Stimulated activated CD4-positive, alpha-beta T cell treated with anti-CD3 and anti-CD28 coated beads, Interleukin-12 subunit alpha, Interleukin-12 subunit beta, amount 100 ng/mL, for 24 hours (primary cell): ENCODE data around the gene RPL38.

Experiments used
- DNase-seq, 2 experiments: peaks; one replicate each; pipeline ENCODE4 v3.0.0-alpha.2; 2020; ENCODE audit warnings: low read depth in 2 of 2

Gene RPL38

DNA sequence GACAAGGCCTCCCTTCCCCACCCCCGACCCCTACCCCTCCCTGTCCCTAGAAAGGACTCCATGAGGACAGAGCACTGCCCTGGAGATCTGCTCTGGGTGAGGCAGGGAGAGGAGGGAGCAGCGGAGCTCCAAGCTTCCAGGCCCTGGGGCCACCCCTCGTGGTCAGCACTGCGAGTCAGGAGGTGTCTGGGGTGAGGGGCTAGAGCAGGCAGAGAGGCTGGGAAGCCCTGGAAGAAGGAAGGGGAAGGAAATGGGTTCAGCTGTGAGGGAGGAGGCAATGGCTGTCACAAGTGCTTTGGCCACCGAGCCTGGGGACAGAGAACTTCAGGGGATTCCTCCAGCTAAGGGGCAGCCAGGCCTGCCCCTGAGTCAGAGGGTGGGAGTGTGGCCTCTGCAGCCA, 42.4 kb downstream of the RPL38 start:
- no peak for DNase-seq

DNA sequence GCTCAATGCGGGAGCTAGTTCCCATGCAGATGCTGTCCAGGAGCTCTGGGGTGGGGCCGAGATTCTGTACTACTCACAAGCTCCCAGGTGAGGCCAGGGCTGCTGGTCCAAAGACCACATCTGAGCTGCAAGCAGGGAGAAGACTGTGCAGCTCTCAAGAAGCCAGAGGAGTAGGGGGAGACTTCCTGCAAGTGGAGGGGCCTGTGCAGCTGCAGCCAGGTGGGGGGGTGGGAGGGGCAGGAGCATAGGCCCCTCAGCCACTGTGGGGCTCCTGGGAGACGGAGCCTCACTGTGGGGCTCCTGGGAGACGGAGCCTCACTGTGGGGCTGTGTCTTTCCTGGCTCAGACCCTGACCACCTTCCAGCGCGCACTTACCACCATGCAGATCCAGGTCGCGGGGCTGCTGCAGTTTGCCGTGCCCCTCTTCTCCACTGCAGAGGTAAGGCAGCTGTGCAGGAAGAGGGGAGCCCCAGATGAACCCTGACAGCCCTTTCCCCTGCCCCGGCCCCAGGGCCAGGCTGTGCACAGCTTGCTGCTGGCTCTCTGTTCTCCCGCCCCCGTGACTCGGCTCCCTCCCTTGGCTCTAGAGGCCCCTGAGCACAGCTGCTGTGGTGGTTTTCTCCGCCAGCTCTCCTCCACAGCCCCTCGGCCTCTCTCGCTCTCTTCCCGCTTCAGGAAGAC, 46.3 kb downstream of the RPL38 start:
- DNase-seq: no peak

DNA sequence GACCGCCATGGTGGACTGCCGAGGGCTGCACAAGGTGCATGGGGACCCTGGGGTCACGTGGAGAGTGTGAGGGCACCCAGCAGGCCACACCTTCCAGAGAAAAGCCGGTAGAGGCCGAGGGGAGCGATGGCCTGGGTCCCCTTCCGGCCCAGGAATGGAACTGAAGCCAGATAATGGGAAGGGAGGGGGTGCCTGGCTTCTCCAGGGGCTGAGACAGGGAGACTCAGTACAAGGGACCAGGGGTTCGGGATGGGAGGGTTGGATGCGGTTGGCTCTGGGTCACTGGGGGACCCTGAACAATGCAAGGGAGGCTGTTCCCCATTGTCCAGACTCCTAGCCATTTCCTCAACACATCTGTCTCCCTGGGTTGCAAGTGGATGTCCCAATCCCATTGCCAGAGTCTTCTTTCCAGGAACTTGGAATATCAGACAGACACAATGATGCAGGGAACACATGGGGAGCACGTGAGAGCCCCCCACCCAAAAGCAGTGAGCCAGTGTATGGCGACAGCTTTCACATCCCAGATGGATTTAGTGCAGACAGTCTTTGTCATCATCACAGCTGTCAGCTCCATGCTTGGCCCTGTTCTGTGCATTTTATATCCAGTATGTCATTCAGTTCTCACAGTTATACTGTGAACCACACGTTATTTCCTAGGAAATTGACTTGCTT, 47.0 kb downstream of the RPL38 start:
- DNase-seq: no peak

DNA sequence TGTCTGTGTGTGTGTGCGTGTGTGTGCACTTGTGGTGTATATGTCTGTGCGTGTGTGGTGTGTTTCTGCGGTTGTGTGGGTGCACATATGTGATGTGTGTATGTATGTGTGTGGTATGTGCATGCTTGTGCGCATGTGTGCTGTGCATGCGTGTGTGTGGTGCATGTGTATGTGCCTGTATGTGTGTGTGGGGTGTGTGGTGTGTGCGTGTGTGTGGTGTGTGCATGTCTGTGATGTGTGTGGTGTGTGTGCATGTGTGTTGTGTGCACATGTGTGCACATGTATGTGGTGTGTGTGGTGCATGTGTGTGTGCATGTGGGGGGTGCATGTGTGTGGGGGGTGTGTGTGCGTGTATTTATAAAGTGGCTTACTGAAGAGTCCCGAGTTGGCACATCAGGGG, 47.6 kb downstream of the RPL38 start:
- DNase-seq: no peak

DNA sequence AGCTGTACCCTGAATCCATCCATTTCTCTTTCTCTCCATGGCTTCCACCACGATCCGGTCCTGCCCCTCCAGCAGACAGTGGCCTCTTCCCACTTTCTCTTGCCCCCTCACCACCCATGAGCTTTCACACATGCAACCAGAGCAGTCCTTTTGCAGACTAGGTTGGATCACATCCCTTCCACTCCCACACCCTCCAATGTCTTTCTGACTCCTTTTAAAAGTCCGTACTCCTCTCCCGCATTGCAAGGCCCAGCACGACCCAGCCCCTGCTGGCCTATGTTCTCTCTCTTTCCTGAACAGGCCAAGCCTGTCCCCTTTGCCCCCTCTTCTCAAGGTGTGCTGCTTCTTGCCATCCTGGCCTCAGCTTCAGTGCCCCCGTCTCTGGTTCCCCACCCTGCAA, 48.1 kb downstream of the RPL38 start:
- DNase-seq: no peak

DNA sequence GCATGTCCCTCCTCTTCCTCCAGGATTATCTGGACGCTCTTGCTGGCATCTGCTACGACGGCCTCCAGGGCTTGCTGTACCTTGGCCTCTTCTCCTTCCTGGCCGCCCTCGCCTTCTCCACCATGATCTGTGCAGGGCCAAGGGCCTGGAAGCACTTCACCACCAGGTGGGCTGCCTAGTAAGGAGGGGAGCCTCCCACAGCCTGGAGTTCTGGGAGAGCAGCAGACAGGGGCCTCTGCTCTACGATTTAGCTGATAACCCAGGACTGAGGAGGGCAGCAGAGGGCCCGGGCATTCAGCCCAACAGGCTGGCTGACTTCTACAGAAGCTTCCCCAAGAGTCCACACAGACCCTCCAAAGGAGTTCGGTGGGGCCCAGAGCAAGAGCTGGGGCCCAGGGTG, 48.7 kb downstream of the RPL38 start:
- DNase-seq: no peak

DNA sequence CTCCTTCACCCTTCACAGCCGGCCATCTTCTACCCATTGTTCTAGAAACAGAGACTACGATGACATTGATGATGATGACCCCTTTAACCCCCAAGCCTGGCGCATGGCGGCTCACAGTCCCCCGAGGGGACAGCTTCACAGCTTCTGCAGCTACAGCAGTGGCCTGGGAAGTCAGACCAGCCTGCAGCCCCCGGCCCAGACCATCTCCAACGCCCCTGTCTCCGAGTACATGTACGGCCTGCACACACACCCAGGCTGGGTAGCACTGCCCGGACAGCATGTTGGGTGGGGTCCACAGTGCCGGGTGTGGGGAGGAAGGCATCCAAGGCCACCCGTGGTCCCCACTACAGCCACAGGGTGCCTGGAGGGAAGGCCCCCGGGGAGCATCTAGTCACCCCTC, 49.6 kb downstream of the RPL38 start:
- no peak for DNase-seq

DNA sequence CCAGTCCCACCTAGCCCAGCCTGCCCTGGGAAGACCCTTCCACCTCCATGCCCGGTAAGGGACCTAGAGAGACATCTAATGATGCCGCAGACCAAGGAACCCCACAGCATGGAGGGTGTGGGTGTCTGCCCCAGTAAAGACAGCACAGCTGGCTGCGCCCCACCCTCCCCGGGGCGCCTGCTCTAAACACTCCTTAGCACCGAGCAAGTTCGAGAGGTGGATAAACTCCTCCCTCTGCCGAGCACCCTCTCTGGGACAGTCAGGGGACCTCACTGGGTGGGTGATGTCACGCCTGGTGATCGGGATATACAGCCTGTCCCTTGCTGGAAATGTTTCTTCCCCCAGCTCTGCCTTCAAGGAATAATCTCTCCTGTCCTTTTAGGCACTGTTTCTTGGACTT, 53.8 kb downstream of the RPL38 start:
- no peak for DNase-seq

DNA sequence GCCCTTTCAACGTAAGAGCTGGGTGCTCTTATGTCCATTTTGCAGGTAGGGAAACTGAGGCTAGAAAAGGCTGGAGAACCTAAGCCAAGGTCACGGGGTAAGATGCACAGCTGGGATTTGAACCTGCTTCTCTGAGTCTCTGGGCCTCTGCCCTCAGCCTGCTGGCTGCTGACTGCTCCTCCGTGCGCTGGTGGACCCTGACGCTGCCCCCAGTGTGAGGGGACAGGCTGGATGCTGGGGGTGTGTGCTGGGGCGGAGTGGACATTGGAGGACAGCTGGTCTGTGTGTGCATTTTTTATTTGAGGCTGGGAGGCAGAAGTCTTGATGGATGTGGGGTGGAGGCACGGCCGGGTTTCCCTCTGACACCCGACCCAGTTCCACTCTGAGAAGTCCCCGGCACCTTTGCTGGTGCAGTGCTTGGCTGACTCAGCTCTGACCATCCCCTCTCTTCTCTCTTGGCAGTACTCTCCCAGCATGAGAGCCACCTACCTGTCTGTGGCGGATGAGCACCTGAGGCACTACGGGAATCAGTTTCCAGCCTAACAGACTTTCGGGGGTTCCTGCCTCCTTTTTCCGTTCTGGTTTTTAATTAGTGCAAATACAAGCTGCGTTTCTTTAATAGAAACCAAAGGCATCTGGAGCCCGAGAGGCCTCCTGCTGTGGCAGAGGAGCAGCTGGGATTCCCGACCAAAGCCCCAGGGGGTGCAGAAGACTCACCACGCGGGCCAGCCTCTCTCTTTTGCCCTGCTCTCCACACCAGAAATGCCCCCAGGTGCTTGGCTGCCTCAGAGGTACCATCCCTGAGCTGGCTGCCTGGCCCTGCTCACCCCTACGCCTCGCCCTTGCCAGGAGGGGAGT, 56.4 kb downstream of the RPL38 start:
- no peak for DNase-seq
